ENCODE results near the gene TENT5C.

DNA sequence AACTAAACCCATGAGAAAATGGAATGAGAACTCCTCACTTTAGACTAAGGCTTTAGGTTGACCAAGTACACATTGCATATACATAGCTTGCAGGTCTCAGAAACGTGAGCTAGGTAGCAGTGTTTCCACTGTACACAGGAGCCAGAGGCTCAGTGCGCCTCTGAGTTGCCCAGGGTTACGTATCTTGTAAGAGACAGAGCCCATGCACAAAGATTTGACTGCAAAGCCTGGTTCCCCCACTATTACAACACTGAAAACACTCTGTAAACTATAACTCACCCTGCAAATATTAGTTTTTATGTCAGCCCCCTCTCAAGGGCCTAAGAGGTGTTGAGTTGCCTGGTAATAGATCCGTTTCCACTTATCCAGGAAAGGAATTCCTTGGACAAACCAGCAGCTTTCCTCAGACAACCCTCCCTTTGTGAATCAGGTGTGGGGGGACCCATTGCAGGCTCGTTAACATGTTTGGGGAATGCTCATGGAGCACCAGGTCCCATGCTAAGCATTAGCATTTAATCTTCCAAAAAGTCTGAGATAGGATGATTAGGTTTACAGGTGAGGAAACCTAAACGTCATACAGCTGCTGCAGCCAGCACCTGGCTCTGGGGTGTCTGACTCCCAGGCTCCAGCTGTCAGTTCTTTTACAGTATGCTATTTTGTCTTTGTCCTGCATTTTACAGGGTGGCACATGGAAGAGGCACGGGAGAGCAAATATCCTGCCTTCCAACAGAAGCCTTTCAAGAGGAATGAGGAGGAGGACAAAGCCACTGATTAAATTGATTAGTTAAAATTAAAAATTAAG, 25.7 kb downstream of the TENT5C start:
- no peak for TF ChIP-seq CTCF (IDR thresholded peaks at IDR 0.05 in 2 of 3, conservative IDR thresholded peaks at IDR 0.05 in 1 of 3; ENCODE audit: borderline replicate concordance in 1 of 3, insufficient read depth in 1 of 3, low read depth in 2 of 3, low read length in 2 of 3)
- TF ChIP-seq EZH2 (IDR thresholded peaks at IDR 0.05): no peak
- TF ChIP-seq JUND (IDR thresholded peaks at IDR 0.05): no peak
- TF ChIP-seq RAD21 (IDR thresholded peaks at IDR 0.05; ENCODE audit: low read depth): no peak
